ENCODE results near the gene DOCK7.

The DOCK7 gene

DNA sequence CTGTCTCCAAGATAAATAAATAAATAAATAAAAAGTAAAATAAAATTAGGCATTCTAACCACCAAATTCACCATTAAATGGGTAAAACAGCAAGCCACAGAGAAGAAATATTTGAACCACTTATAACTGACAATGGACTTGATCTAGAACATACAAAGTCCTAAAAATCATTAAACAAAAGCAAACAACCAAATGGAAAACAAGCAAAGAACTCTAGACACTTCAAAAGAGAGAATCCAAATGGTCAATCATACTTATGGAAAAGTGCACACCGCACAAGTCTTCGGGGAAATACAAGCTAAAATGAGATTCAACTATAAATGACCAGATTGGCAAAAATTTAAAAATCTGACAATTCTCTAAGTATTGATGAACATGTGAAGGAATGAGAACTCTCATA lies 164.3 kb downstream of the DOCK7 start:
- DNase-seq: no peak

- no peak for DNase-seq
Observed at GRCh38 chr1:62516600-62516999, 171.6 kb downstream of the DOCK7 start.

GRCh38 chr1:62514746-62515423 lies 173.3 kb downstream of the DOCK7 start:
- DNase-seq: no peak

GRCh38 chr1:62513013-62513412 lies 175.2 kb downstream of the DOCK7 start:
- DNase-seq: no peak

GRCh38 chr1:62509028-62509427 lies 179.2 kb downstream of the DOCK7 start:
- DNase-seq: no peak

- DNase-seq: no peak
Observed at GRCh38 chr1:62508187-62508758, 179.9 kb downstream of the DOCK7 start.

DNA sequence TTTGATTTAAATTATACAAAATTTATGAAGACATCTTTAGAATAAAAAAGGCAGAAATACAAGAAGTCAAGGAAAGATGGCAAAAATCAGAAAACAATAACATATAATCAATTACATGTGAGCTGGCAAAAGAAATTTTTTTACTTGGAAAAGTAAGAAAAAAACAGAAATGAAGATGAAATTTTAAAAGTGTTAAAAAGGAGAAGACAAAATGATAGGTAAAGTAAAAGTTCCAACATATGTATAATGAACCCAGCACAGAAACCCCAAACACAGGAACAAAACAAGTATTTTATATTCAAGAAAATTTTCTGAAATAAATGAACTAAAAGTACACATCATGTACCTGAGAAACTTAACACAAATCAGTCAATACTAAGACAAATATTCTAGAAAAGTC lies 188.0 kb downstream of the DOCK7 start:
- DNase-seq: no peak

DNA sequence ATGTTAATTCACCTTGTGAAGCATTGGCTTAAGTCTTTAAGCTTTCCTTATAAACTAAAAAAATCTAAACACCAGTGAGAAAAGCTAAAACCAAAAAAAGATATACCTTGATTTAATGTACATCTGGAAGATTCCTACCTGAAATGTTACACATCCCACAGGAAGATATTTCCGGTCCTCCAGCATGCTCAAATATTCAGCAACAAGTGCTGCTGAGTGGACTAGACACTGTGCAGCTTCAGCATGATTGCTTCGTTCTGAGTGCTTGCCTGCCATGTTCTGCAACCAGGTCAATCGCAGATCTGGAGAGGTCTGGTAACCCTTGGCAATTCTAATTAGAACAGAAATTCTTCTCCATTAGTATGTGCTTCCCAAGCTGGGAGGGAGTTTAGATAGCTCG lies 194.0 kb downstream of the DOCK7 start:
- no peak for DNase-seq

DNA sequence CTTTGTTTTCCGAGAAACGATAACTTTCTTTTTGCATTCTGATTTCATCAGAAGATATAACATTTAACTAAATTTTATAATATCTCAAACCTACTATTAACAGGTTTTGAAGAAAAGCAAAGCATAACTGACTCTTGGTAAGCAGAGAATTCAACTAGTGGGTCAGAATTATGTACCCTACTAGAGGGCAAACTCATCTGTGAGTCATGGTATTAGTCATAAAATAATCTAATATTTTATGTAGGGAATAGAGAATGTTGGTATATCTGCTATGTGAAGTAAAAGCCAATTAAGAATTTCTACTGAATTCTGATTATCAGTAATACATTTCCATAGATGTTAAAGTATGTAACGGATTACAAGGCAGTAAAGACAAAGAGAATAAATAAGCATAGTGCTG lies 194.5 kb downstream of the DOCK7 start:
- DNase-seq: no peak

DNA sequence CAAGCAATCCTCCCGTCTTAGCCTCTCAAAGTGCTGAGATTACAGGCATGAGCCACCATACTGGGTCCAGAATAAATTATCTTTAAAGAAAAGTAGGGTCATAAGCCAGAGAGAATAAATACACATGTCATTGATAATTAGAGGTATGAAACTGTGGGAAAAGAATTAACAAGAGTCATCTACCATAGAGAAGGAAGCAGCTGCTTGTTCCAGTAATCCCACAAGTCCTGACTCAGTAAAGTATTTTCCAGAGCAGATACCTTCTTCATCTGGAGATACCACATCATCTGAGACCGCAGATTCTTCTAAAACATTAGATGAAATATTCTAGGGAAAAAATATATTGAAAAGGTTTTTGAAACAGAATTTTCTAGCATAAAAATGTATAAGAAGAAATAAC lies 195.7 kb downstream of the DOCK7 start:
- no peak for DNase-seq

- no peak for DNase-seq
Observed at GRCh38 chr1:62487956-62488355, 200.2 kb downstream of the DOCK7 start.

GRCh38 chr1:62484824-62485468 lies 203.2 kb downstream of the DOCK7 start:
- no peak for DNase-seq

- no peak for DNase-seq
Observed at GRCh38 chr1:62481681-62482080, 206.5 kb downstream of the DOCK7 start.

DNA sequence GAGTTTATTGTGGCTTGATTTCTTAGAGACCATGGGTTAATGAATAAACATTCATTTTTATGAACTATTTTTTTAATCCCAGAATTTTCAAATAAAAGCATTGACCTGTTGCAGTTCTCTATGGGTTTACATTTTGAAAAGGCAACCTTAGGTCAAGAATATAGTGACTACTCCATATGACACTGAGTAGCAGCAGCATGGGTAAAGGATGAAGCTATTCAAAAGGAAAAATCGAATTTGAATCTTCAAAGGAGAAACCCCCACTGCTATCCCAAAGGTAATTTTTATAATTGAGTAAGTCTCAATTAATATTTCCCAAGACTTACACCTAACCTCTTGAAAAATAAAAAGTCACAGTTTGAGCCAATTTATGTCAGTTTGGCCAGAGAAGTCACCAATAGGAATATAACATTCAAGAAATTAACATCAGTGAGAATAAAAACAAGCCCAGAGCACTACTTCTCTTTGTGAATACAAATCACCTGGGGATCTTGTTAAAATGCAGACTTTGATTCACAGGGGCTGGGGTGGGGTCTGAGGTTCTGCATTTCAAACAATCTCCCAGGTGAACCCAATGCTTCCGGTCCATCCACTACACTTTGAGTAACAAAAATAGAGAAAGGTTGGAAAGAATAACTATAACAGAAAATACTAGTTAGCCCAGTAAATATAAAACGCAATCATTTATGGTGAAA lies 211.5 kb downstream of the DOCK7 start:
- no peak for DNase-seq

- no peak for DNase-seq
Observed at GRCh38 chr1:62467092-62467491, 221.1 kb downstream of the DOCK7 start.

GRCh38 chr1:62462370-62462769 lies 225.8 kb downstream of the DOCK7 start:
- DNase-seq: no peak

- no peak for DNase-seq
Observed at GRCh38 chr1:62457955-62458354, 230.2 kb downstream of the DOCK7 start.

DNA sequence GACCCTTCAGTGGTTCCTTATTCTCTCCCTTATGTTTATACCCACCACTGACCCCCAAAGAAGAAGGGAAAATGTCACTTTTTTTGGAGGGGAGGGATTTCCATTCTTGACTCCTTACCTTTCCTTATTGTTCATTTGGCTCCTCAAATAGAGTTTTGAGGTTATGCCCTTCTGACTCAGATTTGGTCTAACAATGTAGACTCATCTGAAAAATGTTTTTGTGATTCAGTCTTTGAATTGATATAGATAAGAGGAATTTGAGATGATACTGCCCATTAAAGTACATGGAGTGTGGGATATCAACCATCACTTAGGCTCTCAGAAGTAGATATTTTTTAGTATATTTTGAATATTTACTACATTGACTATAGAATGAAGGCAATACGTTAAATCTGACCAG lies 235.2 kb downstream of the DOCK7 start:
- no peak for DNase-seq

DNA sequence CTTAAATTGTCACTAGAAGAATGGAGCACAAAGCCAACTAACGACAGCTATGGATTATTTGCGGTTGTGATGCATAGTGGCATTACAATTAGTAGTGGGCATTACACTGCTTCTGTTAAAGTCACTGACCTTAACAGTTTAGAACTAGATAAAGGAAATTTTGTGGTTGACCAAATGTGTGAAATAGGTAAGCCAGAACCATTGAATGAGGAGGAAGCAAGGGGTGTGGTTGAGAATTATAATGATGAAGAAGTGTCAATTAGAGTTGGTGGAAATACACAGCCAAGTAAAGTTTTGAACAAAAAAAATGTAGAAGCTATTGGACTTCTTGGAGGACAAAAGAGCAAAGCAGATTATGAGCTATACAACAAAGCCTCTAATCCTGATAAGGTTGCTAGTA lies 237.9 kb downstream of the DOCK7 start:
- no peak for DNase-seq

GRCh38 chr1:62448221-62448933 lies 239.8 kb downstream of the DOCK7 start:
- no peak for DNase-seq

GRCh38 chr1:62444701-62445100 lies 243.5 kb downstream of the DOCK7 start:
- no peak for DNase-seq

DNA sequence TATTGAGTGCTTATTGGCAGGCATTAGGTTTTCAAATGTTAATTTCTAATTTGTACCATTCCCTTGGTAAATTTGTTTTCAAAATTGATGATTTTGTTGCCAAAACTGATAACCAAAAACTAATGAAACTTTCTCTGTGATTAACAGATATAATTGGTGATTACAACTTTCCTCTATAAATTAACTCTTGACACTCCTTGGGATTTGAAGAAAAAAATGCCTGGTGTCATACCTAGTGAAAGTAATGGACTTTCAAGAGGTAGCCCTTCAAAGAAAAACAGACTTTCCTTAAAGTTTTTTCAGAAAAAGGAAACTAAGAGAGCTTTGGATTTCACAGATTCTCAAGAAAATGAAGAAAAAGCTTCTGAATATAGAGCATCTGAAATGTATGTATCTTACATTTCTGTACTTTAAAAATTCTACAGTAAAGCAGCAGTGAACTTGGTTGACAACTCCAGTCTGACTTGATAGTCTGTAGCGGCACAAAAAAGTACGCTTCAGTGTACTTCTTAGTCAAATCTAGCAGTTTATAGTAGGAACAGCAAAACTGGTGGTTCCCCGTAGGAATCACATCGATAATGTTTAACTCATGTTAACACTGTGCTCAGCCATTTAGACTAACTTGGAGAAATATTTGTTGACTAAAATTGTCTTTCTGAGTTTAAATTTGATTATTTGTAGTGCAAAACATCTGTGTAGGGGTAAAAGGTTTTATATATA lies 248.4 kb downstream of the DOCK7 start:
- DNase-seq: no peak

- no peak for DNase-seq
Observed at GRCh38 chr1:62438163-62438562, 250.0 kb downstream of the DOCK7 start.
